Stimulated activated memory B cell treated with anti-CD40 and anti-IgM and Interleukin-4, amounts not matched to agents 10 μg/mL and 1 μg/mL and 100 μg/mL, for 72 hours (primary cell): Measurements from ENCODE around the gene IRAK1.
"Not testable (repeated sequence)": the region's sequence is repeated elsewhere in the genome, so short reads cannot be mapped to it uniquely, and the experiment has no call there.

Experiments
- ATAC-seq: fragments of 150-1000 bp; cut with Tn5 transposase; 2 replicates; pipeline ENCODE4 v1.10.0; 2021
- H3K27ac Mint-ChIP-seq: one replicate; pipeline ENCODE4 v1.8.0; 2022; ENCODE audit warnings: mild to moderate bottlenecking, mixed read lengths
- H3K27me3 Mint-ChIP-seq: one replicate; pipeline ENCODE4 v1.8.0; 2022; ENCODE audit warnings: mixed read lengths
- H3K36me3 Mint-ChIP-seq: one replicate; pipeline ENCODE4 v1.8.0; 2022; ENCODE audit warnings: mixed read lengths
- H3K4me1 Mint-ChIP-seq: one replicate; pipeline ENCODE4 v1.8.0; 2022; ENCODE audit warnings: mixed read lengths
- H3K4me3 Mint-ChIP-seq: one replicate; pipeline ENCODE4 v1.8.0; 2022; ENCODE audit warnings: mild to moderate bottlenecking, moderate library complexity, mixed read lengths
- H3K9me3 Mint-ChIP-seq: one replicate; pipeline ENCODE4 v1.8.0; 2022; ENCODE audit warnings: mixed read lengths

Gene IRAK1

GRCh38 chrX:153981231-153981630 is 38.5 kb downstream of the IRAK1 start:
- Mint-ChIP-seq H3K4me3 (peak overlapping the region; percentile 50), H3K27ac (peak overlapping the region; percentile 88), H3K9me3 (no peaks in the 10 kb centered on the region), H3K27me3 (no peaks in the 10 kb centered on the region), H3K4me1 (peaks cover 47% of the 10 kb centered on the region), H3K36me3 (no peaks in the 10 kb centered on the region)
- ATAC-seq, result no peak

- H3K4me3 Mint-ChIP-seq, result peak overlapping the region; percentile 67
- peak overlapping the region; percentile 88 for H3K27ac Mint-ChIP-seq
- not testable (repeated sequence) for H3K27me3 Mint-ChIP-seq, H3K36me3 Mint-ChIP-seq, H3K9me3 Mint-ChIP-seq
- ATAC-seq, result peak; percentile 69
- H3K4me1 Mint-ChIP-seq, result peaks cover 43% of the 10 kb centered on the region
These were observed 39.3 kb downstream of the IRAK1 start for GRCh38 chrX:153980394-153980793.

- Mint-ChIP-seq H3K9me3 (no peaks in the 10 kb centered on the region), H3K36me3 (peaks cover 10% of the 10 kb centered on the region), H3K4me1 (peaks cover 19% of the 10 kb centered on the region), H3K27ac (peak overlapping the region; percentile 89), H3K27me3 (no peaks in the 10 kb centered on the region), H3K4me3 (no peak overlapping the region)
- ATAC-seq, result no peak
These were observed 44.9 kb downstream of the IRAK1 start for GRCh38 chrX:153974726-153975286.

GRCh38 chrX:153974003-153974725 is 45.5 kb downstream of the IRAK1 start:
- Mint-ChIP-seq H3K4me1 (peaks cover 26% of the 10 kb centered on the region), H3K9me3 (no peaks in the 10 kb centered on the region), H3K27ac (peak overlapping the region; percentile 89), H3K36me3 (peaks cover 16% of the 10 kb centered on the region), H3K27me3 (no peaks in the 10 kb centered on the region), H3K4me3 (peak overlapping the region; percentile 85)
- ATAC-seq, result no peak

DNA sequence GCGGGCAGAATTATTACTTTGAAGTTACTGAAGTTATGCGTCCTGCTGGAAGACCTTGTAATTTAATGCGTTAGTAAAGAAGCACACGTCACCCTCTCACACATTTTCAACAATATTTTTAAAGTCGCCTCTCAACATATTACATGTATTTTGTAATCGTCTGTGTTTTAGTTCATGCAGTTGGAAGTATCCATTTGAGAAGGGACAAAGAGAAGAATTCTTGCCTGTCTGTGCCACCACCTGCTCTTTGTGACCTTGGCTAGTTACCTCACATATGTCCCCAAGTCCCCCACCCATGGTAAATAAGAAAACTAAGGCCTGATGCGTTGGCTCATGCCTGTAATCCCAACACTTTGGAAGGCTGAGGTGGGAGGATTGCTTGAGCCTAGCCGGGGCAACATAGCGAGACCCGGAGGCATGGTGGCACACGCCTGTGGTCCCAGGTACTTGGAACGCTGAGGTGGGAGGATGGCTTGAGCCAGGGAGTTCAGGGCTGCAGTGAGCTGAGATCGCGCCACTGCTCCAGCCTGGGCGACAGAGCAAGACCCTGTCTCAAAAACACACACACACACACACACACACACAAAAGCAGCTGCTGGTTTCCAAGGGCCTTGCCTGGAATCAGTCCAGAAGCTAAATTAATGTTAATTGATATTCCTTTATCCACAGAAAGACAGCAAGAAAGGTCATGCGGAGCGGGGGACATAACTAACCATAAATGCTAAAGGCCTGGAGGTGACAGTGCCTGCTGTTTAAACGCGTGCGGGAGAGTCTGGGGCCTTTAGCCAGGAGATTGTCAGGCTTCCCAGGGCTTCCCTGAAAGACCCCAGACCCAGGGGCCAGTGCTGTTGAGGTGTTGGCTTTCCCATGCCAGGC is 46.3 kb downstream of the IRAK1 start:
- Mint-ChIP-seq H3K9me3 (no peaks in the 10 kb centered on the region), H3K4me3 (peak overlapping the region; percentile 85), H3K4me1 (peaks cover 32% of the 10 kb centered on the region), H3K36me3 (peaks cover 16% of the 10 kb centered on the region), H3K27me3 (no peaks in the 10 kb centered on the region), H3K27ac (peak overlapping the region; percentile 89)
- no peak for ATAC-seq

DNA sequence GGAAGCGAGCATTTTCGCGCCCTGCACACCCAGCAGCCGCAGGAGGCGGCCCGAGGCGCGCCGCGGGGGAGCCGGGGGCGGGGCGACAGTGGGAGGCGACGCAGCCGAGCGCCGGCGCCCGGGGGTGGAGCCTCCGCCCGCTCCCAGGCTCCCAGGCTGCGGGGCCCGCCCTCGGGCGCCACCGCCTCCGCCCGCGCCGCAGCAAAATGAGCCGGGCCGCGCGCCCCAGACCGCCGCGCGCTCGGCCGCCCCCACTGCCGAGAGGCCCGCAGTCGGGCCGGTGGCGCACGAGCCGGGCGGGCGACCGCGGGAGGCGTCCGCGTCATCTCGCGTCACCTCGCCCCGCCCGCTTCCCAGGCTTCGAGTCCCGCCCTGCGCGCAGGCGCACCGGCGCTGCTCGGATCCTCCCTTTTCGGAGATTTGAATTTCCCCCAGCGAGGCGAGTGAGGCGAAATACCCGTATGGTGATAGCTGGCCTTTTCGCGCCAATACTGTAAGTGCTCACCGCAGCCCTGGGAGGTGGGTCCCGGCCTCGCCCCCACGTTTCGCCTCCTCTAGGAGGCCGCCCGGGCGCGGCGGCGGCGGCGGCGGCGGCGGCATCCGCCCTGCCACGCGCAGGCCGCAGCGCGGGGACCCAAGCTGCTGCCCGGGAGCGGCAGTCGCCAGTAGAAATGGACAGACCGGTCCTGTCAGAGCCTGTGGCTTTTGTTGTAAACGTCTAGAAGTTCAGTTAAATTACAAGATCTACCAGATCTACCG is 47.2 kb downstream of the IRAK1 start, which contains the start of gene TMEM187:
TMEM187 (plus strand) TSS at position 387 of the 759 bp plus-strand sequence. CDS start 9,309 bp downstream, outside the sequence.
- peaks cover 40% of the 10 kb centered on the region for H3K4me1 Mint-ChIP-seq
- no peaks in the 10 kb centered on the region for H3K9me3 Mint-ChIP-seq
- H3K27me3 Mint-ChIP-seq, result no peaks in the 10 kb centered on the region
- H3K36me3 Mint-ChIP-seq, result peaks cover 23% of the 10 kb centered on the region
- peak; percentile 74 for ATAC-seq
- peak within 1 kb of the TSS; percentile 99 for H3K27ac Mint-ChIP-seq
- peak within 1 kb of the TSS; percentile 100 for H3K4me3 Mint-ChIP-seq

DNA sequence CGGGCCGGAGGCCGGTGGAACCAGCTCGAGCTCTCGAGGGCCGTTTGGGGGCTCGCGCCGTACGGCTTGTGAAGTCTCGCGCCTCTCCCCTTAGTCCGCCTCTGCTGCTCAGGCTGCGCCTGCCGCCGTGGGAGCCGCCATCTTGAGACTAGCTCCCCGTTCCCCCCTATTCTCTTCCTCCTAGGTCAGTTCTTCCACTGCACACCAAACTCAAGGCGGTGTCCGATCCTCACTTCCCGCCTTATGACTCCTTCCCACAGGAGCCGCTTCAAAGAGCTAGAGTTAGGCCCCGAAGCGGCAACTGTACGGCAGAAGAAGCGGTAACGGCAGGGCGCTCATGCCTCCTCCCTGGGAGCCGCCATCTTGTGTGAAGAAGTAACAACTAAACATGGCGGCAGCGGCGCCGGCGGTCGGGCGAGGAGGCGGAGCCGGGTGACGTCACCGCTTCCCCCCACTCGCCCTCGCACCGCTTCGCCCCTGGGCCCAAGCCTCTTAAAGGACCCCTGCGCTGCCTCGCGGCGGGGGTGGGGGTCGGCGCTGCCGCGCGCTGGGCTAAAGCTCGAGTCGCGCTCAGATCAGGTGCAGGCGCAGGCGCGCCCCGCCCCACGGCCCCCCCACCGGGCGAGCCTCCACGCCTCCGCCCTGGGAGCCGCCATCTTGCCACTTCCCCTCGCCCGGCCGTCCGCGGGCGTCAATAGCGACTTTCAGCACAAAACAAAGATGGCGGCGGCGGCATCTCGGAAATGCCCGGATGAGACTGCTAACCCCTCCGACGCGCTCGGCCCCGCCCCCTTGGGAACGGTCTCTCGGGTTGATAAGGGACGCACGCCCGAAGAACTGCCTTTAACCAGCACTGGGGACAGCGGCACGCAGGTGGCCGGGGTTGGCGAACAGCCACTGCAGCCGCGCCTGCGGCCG is 48.0 kb downstream of the IRAK1 start, which contains the start of gene HCFC1:
HCFC1 (minus strand) TSS at position 369 of the 918 bp plus-strand sequence. CDS start 978 bp downstream, outside the sequence.
- Mint-ChIP-seq H3K27ac (peak within 1 kb of the TSS; percentile 99), H3K36me3 (peaks cover 27% of the 10 kb centered on the region), H3K4me3 (peak within 1 kb of the TSS; percentile 100), H3K4me1 (peaks cover 48% of the 10 kb centered on the region), H3K9me3 (no peaks in the 10 kb centered on the region), H3K27me3 (no peaks in the 10 kb centered on the region)
- ATAC-seq, result peak; percentile 74

GRCh38 chrX:153971124-153971449 is 48.6 kb downstream of the IRAK1 start:
- H3K4me1 Mint-ChIP-seq, result peaks cover 55% of the 10 kb centered on the region
- H3K36me3 Mint-ChIP-seq, result peaks cover 32% of the 10 kb centered on the region
- H3K27ac Mint-ChIP-seq, result peak overlapping the region; percentile 99

DNA sequence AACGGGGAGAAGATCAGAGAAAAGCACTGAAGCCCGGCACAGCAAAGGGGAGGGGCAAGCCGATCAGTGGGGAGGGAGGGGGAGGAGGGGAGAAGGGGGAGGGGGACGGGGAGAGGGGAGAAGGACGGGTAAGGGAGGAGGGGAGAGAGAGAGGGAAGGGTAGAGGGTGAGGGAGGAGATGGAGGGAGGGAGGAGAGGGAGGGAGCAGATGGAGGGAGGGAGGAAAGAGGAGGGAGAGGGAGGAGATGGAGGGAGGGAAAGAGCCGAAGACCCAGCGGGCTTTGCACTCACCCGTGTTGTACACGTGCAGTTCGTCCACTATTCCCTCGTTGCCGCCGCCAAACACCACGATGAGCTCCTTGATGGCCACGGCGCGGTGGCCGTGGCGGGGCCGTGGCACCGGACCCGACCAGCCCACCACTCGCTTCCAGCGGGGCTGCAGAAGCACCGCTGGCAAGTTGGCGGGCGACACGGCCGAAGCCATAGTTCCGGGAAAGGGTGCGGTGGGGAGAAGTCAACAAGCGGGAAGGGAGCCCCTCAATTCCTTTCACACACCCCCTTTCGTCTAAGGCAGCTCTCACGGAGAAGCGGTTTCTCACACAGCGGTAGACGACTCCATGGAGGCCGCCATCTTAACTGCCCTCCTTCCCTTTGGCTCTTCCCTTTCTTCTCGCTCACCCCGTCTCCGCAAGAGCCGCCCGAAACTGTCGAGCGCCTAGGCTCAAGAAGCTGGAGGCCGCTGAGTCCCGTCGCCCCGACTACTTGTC is 49.2 kb downstream of the IRAK1 start:
- H3K27ac Mint-ChIP-seq, result peak overlapping the region; percentile 99
- H3K4me1 Mint-ChIP-seq, result peaks cover 60% of the 10 kb centered on the region
- peak overlapping the region; percentile 100 for H3K4me3 Mint-ChIP-seq
- peaks cover 33% of the 10 kb centered on the region for H3K36me3 Mint-ChIP-seq
- peak; percentile 18 for ATAC-seq
- no peaks in the 10 kb centered on the region for H3K9me3 Mint-ChIP-seq
- no peaks in the 10 kb centered on the region for H3K27me3 Mint-ChIP-seq

More at GRCh38 chrX:153971124-153971449, 48.6 kb downstream of the IRAK1 start:
- H3K4me3 Mint-ChIP-seq, result peak overlapping the region; percentile 100
- H3K27me3 Mint-ChIP-seq, result no peaks in the 10 kb centered on the region
- peak; percentile 80 for ATAC-seq
- H3K9me3 Mint-ChIP-seq, result no peaks in the 10 kb centered on the region

GRCh38 chrX:153969904-153970356 is 49.8 kb downstream of the IRAK1 start:
- H3K9me3 Mint-ChIP-seq, result no peaks in the 10 kb centered on the region
- no peak for ATAC-seq
- H3K27ac Mint-ChIP-seq, result peak overlapping the region; percentile 99
- H3K4me1 Mint-ChIP-seq, result peaks cover 66% of the 10 kb centered on the region
- peaks cover 33% of the 10 kb centered on the region for H3K36me3 Mint-ChIP-seq
- H3K27me3 Mint-ChIP-seq, result no peaks in the 10 kb centered on the region
- peak overlapping the region; percentile 100 for H3K4me3 Mint-ChIP-seq

DNA sequence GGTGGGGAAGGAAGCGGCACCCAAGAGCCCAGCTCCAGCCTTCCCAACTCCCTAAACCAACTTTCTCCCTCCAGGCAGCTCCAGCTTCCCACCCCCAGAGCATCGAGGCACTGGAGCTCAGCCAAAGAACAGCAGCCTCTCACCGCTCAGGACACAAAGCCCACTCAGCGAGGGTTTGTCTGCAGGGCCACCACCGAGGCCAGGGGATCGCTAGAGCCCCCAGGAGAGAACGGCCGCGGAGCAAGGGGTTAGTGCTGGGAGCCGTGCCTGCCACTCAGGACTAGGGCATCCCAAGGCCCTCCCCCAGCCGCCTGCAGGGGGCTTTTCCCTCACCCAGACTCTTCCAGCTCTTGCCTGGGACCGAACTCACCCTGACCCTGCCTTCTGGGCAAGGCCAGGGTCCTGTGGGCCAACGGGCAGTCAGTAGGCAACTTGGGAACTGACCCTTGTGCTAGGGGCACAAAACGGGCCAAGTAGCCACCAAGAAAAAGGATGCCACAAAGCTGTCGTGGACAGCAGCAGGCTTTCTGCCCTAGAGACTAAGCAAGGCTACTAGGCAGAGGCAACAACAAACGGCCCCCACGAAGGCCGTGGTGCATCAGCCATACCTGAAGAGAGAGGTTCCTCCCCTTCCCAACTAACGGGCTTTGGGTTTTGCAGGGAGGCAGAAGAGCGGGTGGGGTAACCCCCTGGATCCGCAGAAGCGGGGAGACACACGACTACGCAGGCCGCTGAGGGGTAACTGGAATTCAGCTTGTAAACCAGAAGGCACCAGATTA is 50.4 kb downstream of the IRAK1 start:
- Mint-ChIP-seq H3K27ac (peak overlapping the region; percentile 99), H3K4me3 (peak overlapping the region; percentile 100), H3K36me3 (peaks cover 33% of the 10 kb centered on the region), H3K9me3 (no peaks in the 10 kb centered on the region), H3K4me1 (peaks cover 63% of the 10 kb centered on the region), H3K27me3 (no peaks in the 10 kb centered on the region)
- no peak for ATAC-seq

GRCh38 chrX:153968754-153969124 is 51.0 kb downstream of the IRAK1 start:
- Mint-ChIP-seq H3K27ac (peak overlapping the region; percentile 99), H3K36me3 (peaks cover 33% of the 10 kb centered on the region), H3K27me3 (no peaks in the 10 kb centered on the region), H3K9me3 (no peaks in the 10 kb centered on the region), H3K4me1 (peaks cover 57% of the 10 kb centered on the region), H3K4me3 (peak overlapping the region; percentile 100)
- no peak for ATAC-seq

DNA sequence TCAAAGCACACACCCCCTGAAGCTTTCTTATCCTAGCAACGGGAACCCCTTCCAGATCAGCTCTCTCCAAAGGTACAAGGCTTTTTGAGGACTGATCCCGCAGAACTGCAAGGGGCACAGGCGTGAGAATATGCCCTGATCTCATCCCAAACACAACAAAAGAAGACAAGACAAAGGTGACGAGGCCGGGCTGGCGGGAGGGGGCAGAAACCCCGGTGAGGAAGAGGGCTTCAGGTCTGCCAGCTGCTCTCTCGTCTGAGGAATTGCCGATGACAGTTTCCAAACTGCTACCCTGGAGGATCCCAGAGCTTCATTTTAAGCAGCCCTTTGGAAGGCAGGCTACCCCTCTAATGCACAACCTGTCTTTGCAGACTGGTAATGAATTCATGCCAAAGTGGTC is 51.4 kb downstream of the IRAK1 start:
- peaks cover 52% of the 10 kb centered on the region for H3K4me1 Mint-ChIP-seq
- peak overlapping the region; percentile 100 for H3K4me3 Mint-ChIP-seq
- no peaks in the 10 kb centered on the region for H3K27me3 Mint-ChIP-seq
- no peaks in the 10 kb centered on the region for H3K9me3 Mint-ChIP-seq
- H3K27ac Mint-ChIP-seq, result peak overlapping the region; percentile 83
- ATAC-seq, result no peak
- peaks cover 33% of the 10 kb centered on the region for H3K36me3 Mint-ChIP-seq
